T-helper 1 cell treated with Interleukin-12 subunit alpha and Interleukin-12 subunit beta and Interleukin-4 antibody, amounts not matched to agents 30 ng/mL and 1 ng/mL, for 36 hours (primary cell): ENCODE measurements around the gene ARID3A. TPM values are rescaled to one million over a fixed set of nuclear protein-coding genes. Genes with fewer than 3 reads are reported as not detected.
"Not testable (repeated sequence)": the region's sequence is repeated elsewhere in the genome, so short reads cannot be mapped to it uniquely, and the experiment has no call there.

Experiments
- intact Hi-C: fragments of 100-400 bp; cut with micrococcal nuclease; formaldehyde crosslinking; loops from one replicate; pipeline ENCODE4 v1.15.1; 2024
- total RNA-seq: library from RNA; stranded (reverse); gene quantifications from 2 replicates; pipeline ENCODE4 v1.2.3, GENCODE V29; 2022

The ARID3A gene
- total RNA-seq, 1 donor from 2014 or later = 28.9 TPM

DNA sequence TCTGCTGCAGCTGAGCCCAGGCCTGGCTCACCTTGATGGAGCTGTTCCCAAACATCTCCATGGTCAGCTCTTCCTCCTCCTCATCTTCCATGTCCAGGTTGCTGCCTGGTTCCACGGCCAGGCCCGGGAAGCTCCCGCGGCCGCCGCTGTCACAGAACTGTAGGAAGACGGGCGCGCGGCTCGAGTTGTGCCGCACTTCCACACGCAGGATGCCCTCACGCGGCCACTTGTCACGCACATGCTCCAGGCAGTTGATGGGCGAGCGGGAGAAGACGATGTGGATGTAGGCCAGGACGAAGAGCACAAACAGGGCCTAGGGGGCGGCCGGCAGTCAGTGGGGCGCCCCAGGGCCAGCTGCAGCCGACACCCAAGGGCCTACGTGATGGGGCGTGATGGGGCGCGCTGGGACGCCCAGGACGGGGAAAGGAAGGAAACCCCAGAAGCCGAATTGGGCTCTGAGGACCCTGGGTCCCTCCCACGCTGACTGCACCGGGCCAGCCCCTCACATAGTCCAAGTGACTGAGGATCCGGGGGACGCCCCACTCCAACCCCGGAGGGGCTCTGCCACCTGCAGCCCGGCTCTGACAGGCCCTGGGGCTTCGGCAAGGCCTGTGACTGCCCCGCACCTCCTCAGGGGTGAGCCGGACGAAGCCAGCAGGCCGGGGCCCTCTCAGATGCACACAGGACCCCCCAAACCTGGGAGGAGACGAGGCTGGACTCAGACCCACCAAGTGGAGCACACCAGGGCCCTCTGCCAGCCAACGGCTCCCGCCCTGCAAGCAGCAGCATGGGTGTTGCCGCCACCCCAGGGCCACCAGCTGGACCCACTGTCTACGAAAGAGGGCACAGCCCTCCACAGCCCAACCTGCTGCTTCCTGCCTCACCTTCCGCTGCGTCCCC lies 88.6 kb downstream of the ARID3A start:
- intact Hi-C loops = no loop called here

DNA sequence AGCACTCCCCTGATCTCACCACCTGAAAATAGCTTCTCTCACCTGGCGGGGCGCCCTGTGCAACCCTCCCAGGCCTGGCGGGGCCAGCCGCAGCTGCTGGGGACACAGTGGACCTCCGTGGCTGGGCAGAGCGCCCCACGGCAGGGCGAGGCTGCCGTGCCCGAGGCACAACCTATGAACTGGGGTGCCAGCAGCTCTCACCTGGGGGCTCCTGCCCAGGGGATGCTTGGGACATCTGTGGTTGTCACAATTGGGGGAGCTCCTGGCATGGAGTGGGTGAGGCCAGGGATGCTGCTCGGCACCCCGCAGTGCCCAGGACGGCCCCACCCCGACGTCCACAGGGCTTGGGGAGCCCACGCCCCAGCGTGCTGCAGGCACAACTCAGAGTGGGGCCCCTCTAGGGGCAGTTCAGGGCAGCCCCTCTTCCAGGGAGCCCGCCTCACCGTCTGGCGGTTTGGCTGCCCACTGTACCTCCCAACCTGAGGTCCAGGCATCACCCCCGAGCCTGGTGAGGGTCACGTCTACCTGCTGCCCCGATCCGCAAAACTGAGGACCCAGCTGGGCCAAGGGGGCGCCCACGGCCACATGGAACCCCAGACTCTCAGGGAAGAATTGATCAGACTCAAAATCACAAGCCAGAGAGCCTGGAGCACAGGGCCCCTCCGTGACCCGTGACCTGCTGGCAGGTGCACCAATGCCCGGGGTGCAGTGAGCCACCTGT lies 89.4 kb downstream of the ARID3A start:
- intact Hi-C loops = no loop called here

DNA sequence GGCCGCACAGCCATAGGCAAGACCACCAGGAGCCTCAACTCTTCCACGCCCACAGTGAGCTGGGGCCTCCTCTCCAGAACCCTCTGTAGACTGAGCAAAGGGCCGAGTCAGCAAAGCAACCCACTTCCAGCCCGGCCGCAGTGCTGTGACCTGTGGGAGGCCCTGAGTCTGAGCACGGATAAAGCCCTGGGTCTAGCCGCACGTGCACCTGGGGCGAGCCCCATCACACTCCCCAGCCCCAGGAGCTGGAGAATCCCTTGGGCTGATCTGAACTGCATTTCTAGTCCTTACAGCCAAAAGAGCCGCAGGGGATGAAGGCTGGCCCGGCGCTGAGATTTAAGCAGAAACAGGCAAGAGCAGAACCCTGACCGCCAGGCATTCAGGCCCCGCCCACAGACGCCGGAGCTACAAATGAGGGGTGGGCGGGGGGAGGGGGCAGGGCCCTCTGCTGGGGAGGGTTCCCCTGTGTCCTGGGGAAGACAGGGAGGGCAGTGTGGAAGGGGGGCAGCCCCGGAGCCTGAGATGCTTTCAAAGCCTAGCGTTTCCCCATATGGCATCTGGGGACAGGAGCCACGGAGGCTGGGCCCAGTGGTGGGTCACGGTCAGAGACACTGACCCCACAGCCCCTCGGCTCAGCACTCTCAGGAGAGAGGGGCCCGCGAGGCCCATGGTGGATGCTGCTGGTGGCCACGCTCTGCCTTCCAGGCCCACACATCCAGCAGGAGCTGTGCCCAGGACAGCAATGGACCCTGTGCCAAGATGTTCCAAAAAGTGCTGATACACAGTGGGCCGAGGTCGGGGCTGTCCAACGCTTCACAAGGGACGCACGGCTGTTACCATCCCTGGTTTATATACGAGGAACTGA lies 90.2 kb downstream of the ARID3A start:
- intact Hi-C loops = no loop called here

DNA sequence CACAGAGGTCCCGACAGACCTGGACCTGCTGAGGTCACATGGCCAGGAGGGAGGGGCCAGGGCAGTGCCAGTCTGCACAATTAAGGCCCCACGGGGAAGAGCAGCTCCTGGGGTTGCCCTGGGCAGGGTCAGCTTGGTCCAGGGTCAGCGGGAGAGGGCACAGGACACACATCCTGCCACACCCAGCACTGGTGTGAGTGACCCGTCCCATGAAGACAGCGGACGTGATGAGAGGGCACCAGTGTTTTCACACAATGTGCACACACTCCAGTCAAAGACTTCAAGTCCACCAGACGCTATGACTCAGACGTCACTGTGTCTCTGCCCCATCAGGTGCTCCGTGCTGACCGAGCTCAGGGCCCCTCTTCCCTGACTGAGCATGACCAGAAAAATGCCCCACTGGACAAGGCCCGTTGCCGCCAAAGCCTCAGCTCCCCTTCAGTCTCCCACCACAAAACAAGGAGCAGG lies 90.8 kb downstream of the ARID3A start:
- intact Hi-C loops = no loop called here

DNA sequence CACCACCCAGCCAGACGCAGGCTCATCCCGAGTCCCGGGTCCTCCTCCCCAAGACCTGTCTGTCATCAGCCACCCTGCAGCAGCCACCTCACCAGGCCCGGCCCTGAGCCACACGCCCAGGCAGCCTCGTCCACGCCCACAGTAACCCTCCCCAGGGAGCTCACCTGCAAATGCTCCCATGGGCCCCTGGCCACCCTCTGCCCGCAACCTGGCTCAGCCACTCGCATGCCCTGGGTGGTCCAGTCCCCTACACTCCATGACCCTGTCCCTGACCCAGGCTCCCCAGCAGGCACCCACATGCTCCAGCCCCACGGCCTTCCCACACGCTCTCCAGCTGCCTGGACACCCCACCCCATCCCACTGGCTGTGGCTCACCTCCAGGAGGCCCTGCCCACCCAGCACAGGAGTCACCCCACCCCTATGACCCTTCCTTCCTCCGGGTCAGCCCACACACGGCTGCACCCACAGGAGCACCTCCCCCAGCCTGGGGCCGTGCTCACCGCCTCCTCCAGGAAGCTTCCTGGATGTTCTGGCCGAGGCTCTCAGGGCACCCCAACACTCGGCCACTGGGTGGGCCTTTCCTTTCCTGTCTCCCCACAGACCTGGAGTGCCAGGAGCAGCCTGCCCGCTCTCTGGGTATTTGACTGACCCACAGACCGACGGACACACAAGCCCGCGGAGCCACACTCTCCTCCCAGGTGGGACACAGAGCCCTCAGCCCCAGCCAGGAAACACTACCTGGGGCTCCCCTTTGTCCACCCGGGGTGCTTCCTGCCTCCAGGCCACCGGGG lies 91.5 kb downstream of the ARID3A start:
- intact Hi-C loops = no loop called here

DNA sequence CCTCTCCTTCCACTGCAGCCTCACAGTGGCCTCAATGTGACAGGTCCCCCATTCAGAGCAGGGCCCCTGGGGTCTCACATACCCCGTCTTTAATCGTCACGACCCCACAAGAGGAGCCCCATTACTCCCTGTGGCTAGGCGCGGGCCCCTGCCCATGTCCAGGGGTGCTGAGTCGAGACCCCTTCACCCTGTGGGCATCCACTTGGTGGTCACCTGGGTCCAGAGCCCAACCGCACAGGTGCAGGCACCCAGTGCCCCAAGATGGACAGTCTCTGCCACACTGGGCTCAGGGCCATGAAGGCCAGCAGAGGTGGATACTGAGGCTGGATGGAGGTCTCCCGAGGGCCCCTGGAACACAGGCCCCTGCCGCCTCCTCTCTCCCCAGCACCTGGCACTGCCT lies 92.1 kb downstream of the ARID3A start:
- intact Hi-C loops = no loop called here

DNA sequence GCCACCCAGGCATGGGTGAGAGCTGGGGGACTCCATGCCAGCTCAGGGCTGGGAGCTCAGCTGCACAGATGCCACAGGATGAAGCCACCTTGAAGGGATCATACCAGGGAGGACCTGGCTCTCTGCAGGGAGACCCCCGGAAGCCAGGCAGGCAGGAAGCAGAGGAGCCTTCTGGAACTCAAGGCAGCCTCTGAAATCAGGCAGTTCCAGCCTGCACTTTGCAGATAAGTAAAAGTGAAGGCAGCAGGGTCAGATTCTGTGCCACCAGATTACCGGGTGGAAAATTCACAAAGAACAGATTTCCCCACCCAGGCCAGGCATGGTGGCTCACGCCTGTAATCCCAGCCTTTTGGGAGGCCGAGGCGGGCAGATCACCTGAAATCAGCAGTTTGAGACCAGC lies 92.6 kb downstream of the ARID3A start:
- intact Hi-C loops = no loop called here

DNA sequence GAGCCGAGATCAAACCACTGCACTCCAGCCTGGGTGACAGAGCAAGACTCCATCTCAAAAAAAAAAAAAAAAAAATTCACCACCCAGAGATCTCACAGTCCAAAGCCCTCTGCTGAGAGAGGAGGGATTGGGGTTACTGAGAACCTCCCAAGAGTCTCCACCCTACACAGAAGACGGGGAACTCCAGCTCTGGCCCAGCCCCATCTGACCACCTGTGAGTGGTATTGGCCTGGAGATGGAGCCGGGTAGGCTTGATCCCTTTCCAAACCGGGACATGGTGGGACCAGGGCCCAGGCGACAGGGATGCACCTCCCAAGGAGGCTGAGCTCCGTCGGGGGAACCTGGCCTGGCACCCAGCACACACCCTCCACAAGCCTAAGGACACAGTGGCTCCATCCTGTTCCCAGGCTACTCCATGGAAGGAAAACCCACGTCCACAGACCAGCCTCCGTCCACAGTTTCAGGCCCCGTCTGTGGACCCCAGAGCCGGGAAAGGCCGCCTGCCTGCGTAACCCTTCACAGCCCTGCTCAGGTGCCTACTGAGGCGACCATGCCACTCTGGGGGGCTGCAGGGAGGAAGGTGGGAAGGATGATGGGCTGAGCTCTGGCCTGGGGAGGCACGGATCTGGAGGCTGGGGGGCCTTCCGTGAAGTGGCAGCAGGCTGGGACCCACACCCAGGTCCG lies 93.2 kb downstream of the ARID3A start:
- intact Hi-C loops = no loop called here

DNA sequence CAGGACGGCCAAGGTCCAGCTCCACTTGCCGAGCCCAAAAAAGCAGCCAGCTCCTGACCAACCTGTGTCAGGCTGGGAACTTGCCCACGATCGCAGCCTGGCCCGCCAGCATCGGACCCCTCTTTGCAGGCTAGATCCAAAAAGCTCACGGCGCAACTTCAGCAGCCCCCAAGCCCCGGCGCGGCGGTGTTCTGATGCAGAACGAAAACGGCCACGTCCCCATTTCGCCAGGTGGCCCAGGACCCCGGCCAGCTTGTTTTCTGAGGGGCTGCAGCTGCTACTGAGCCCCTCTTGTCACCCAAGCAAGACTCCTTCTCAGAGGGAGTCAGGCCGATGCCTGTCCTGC lies 93.8 kb downstream of the ARID3A start:
- intact Hi-C loops = no loop called here

DNA sequence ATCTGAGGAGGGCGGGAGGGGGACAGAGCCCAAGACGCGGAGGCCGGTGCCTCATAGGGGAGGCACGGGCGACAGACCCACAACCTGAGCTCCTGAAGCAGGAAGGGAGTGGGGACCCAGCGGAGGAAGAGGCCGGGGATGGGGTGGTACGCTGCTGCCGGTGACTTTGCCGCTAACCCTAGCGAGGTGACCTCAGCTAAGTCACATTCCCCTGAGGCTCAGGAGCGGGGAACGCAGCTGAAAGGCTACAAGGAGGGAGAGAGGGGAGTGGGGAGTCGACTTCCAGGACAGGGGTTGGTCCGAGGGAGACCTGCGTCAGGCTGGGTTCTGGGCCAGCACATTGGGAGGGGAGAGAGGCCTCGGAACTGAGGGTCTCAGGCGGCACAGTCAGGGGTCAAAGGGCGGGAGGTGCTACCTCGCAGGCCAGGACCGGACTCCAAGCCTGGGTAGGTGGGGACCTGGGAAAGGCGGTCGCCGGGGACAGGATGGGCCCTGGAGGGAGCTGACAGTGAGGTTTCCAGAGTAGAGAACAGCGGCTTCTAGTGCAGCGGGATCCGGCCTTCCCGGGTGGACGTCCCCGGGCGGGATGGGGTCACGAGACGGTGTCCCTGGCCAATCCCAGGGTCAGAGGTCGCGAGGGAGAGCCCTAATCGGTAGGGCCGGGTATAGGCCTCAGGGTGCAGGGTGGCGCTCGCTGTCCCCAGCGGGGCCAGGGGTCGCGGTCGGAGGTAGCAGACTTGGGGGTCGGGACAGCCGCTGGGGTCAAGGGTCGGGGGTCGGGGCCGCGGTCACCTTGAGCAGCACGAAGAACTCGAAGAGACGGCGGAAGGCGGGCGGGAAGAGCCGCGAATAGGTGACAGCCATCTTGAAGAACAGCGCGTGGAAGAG lies 94.4 kb downstream of the ARID3A start:
- intact Hi-C loops = loop anchor here (1.0 to 5.0 kb wide), 4 partner anchors 19 to 358 kb away; partner anchors contain the start of genes PTBP1 and RNF126

DNA sequence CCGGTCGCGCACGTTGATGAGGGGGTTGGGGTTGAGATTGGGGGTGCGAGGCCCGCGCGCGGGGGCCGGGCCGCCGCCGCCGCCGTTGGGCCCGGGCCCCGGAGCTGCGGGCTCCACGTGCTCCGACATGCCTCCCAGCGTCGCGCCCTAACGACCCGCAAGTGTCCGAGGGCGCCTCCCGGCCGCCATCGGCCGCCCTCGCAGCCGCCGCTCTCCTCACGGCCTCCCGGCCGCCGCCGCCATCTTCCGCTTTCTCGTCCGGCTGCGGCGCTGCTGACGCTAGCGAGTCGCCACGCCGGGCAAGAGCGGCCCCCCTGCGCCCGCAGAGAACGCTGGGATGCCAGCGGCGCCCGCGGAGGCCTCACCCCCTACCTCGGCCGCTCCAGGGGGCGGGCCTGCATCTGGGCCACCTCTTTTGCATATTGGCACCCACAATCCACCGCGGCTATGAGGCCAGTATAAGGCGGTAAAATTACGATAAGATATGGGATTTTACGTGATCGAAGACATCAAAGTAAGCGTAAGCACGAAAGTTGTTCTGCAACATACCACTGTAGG lies 95.1 kb downstream of the ARID3A start, which contains the start of gene TMEM259:
Gene TMEM259 (minus strand): TSS at position 256 of the 558 bp plus-strand sequence. CDS start 127 bp downstream, at position 129.
- intact Hi-C loops = loop anchor here (1.0 to 5.0 kb wide), 15 partner anchors 20 to 584 kb away; partner anchors contain the start of genes POLR2E, PTBP1, RNF126 and STK11

DNA sequence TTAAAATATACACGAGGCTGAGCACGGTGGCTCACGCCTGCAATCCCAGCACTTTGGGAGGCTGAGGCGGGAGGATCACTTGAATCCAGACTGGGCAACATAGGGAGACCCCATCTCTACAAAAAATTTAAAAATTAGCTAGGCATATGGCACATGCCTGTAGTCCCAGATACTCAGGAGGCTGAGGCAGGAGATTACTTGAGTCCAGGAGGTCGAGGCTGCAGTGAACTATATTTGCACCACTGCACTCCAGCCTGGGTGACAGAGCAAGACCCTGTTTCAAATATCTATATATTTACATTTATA lies 98.0 kb downstream of the ARID3A start:
- intact Hi-C loops = loop anchor here (5.0 kb wide), 1 partner anchor 362 kb away; the partner anchor contains the start of gene RNF126

DNA sequence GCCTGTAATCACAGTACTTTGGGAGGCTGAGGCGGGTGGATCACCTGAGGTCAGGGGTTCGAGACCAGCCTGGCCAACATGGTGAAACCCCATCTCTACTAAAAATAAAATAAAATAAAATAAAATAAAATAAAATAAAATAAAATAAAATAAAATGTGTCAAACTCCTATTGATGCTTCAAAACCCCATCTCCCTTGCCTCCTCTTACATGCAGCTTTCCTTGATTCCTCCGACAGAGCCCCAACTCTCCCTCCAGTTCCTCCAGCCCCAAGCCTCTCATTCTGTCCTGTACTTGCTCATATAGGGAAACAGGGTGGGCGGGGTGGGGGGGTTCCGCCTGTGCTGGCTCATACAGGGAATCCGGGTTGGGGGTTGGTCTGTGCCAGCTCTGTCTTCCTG lies 99.2 kb downstream of the ARID3A start:
- intact Hi-C loops = not testable (repeated sequence)

Other genes with a start within 250 kb of the ARID3A start
- gene FSTL3, start 249.6 kb upstream of the ARID3A start, total RNA-seq = 1.6 TPM in 2 replicates
- not detected in 2 replicates for gene PRSS57, start 230.6 kb upstream of the ARID3A start, total RNA-seq
- not detected in 2 replicates for gene PALM, start 217.1 kb upstream of the ARID3A start, total RNA-seq
- gene MISP, start 174.9 kb upstream of the ARID3A start, total RNA-seq = not detected in 2 replicates
- gene PTBP1, start 128.6 kb upstream of the ARID3A start, total RNA-seq = 550 and 562 TPM in 2 replicates
- gene PLPPR3, start 104.1 kb upstream of the ARID3A start, total RNA-seq = not detected in 2 replicates
- gene AZU1, start 98.2 kb upstream of the ARID3A start, total RNA-seq = not detected in 2 replicates
- gene PRTN3, start 85.0 kb upstream of the ARID3A start, total RNA-seq = not detected in 2 replicates
- not detected in 2 replicates for gene ELANE, start 73.7 kb upstream of the ARID3A start, total RNA-seq
- 1.0 and 1.2 TPM in 2 replicates for gene CFD, start 66.4 kb upstream of the ARID3A start, total RNA-seq
- gene MED16, start 32.8 kb upstream of the ARID3A start, total RNA-seq = 64.3 and 74.3 TPM in 2 replicates
- not detected in 2 replicates for gene RNU6-9, start 32.6 kb upstream of the ARID3A start, total RNA-seq
- gene R3HDM4, start 12.8 kb upstream of the ARID3A start, total RNA-seq = 122 and 138 TPM in 2 replicates
- 1.1 and 2.2 TPM in 2 replicates for gene KISS1R, start 8.7 kb upstream of the ARID3A start, total RNA-seq
- 54.8 and 57.5 TPM in 2 replicates for gene WDR18, start 58.3 kb downstream of the ARID3A start, total RNA-seq
- not detected in 2 replicates for gene GRIN3B, start 74.4 kb downstream of the ARID3A start, total RNA-seq
- gene TMEM259, start 95.1 kb downstream of the ARID3A start, total RNA-seq = 181 and 185 TPM in 2 replicates
- not detected in 2 replicates for gene RNU6-2, start 95.5 kb downstream of the ARID3A start, total RNA-seq
- 436 and 459 TPM in 2 replicates for gene CNN2, start 100.6 kb downstream of the ARID3A start, total RNA-seq
- gene ABCA7, start 114.1 kb downstream of the ARID3A start, total RNA-seq = 63.6 and 71.7 TPM in 2 replicates
- gene ARHGAP45, start 141.1 kb downstream of the ARID3A start, total RNA-seq = 471 and 479 TPM in 2 replicates
- gene POLR2E, start 169.3 kb downstream of the ARID3A start, total RNA-seq = 155 and 170 TPM in 2 replicates
- 131 and 142 TPM in 2 replicates for gene GPX4, start 178.0 kb downstream of the ARID3A start, total RNA-seq
- gene SBNO2, start 248.2 kb downstream of the ARID3A start, total RNA-seq = 164 and 179 TPM in 2 replicates